ACC112 (cell line): ENCODE measurements around the gene SYPL2.
"Not testable (repeated sequence)": the region's sequence is repeated elsewhere in the genome, so short reads cannot be mapped to it uniquely, and the experiment has no call there.

ENCODE experiments used
- H2AFZ ChIP-seq: fragments of 200-600 bp; sonication (generic); one replicate; pipeline ENCODE4 v1.6.0; 2017; ENCODE audit warnings: antibody characterized with exemption, low read length; ENCODE audit not compliant: unreplicated experiment
- H3K27ac ChIP-seq: fragments of 200-600 bp; sonication (generic); 2 replicates; pipeline ENCODE4 v1.5.1; 2014; ENCODE audit warnings: low read depth, mild to moderate bottlenecking, antibody characterized with exemption, low read length, moderate library complexity
- H3K27me3 ChIP-seq: fragments of 200-600 bp; sonication (generic); 2 replicates; pipeline ENCODE4 v1.6.1; 2014; ENCODE audit warnings: mild to moderate bottlenecking, antibody characterized with exemption, low read length, moderate library complexity, mixed read lengths; ENCODE audit not compliant: insufficient read depth
- H3K36me3 ChIP-seq: fragments of 200-600 bp; sonication (generic); 2 replicates; pipeline ENCODE4 v1.6.1; 2016; ENCODE audit warnings: mild to moderate bottlenecking, antibody characterized with exemption, low read length, moderate library complexity, mixed read lengths; ENCODE audit not compliant: insufficient read depth
- H3K4me1 ChIP-seq: fragments of 200-600 bp; sonication (generic); one replicate; pipeline ENCODE4 v1.6.1; 2016; ENCODE audit warnings: low read length, mixed read lengths; ENCODE audit not compliant: insufficient read depth, unreplicated experiment, control insufficient read depth
- H3K4me3 ChIP-seq: fragments of 200-600 bp; sonication (generic); 2 replicates; pipeline ENCODE4 v1.5.1; 2014; ENCODE audit warnings: mild to moderate bottlenecking, low read depth, low read length
- H3K79me2 ChIP-seq: fragments of 200-600 bp; sonication (generic); one replicate; pipeline ENCODE4 v1.6.0; 2016; ENCODE audit warnings: low read length; ENCODE audit not compliant: control insufficient read depth, unreplicated experiment, insufficient read depth

Gene SYPL2

DNA sequence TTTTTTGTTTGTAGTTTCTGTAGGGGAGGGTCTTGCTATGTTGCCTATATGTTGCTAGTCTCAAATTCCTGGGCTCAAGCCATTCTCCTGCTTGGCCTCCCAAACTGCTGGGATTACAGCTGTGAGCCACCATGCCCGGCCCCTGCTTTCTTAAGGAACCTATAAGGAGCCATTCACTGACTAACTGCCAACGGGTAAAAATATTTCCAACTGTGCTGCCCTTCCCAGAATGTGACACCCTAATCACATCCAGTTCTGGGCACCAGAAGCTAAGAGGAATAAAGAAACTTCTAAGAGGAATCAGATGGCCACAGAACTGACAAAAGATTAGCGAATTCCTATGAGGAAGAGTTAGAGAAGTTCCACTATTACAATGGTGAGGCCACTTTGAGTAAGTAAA lies 6.4 kb downstream of the SYPL2 start:
- Histone ChIP-seq H3K36me3 (no peaks in the 10 kb centered on the region), H3K4me3 (no peak overlapping the region), H2AFZ (no peak overlapping the region), H3K4me1 (no peaks in the 10 kb centered on the region), H3K27me3 (peaks cover 82% of the 10 kb centered on the region), H3K27ac (no peak overlapping the region), H3K79me2 (no peaks in the 10 kb centered on the region)

DNA sequence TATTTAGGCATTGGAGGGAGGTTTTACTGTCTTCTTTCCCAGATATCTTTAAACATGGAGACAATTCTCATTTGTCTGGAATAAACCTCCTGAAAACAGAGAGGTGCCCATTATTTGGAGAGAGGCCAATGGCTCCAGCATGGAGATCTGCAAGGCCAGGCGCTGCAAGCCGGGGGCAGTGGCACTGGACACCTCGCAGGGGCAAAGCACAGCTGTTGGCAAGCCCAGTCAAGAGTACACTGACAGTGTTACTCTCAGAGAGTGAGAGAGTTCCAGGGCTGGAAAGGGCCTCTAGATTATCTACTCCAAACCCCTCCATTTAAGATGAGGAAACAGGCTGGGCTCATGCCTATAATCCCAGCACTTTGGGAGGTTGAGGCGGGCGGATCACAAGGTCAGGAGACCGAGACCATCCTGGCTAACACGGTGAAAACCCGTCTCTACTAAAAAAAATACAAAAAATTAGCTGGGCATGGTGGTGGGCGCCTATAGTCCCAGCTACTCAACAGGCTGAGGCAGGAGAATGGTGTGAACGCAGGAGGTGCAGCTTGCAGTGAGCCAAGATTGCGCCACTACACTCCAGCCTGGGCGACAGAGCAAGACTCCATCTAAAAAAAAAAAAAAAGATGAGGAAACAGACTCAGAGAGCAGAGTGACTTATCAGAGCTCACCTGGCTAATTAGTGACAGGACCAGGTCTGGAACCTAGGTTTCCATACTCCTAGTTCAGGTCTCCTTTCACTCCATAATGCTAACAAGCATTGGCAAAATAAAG lies 7.1 kb downstream of the SYPL2 start:
- H3K27ac ChIP-seq, H3K79me2 ChIP-seq, H3K36me3 ChIP-seq, H3K4me1 ChIP-seq, H2AFZ ChIP-seq, H3K4me3 ChIP-seq: not testable (repeated sequence)
- peaks cover 82% of the 10 kb centered on the region for H3K27me3 ChIP-seq

DNA sequence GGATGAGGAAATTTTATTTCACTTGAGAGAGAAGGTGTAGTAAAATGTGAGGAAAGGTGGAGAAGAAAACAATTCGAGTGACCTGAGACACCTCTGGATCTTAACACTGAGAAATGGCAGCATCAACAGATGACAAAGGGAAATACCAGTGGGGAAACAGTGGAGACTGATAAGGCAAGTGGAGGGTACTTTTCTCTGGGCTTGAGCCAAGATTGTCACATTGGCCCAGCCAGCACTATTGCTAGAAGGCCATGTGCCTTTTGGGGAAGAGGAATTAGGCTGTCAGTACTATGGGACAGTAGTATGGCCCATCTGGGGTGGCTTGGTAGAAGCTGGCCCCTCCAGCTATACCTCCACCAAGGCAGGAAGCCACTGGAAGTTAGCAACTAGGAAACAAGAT lies 8.4 kb downstream of the SYPL2 start:
- H3K4me1 ChIP-seq, result no peaks in the 10 kb centered on the region
- no peak overlapping the region for H2AFZ ChIP-seq
- H3K4me3 ChIP-seq, result no peak overlapping the region
- no peaks in the 10 kb centered on the region for H3K79me2 ChIP-seq
- no peaks in the 10 kb centered on the region for H3K36me3 ChIP-seq
- no peak overlapping the region for H3K27ac ChIP-seq
- peaks cover 83% of the 10 kb centered on the region for H3K27me3 ChIP-seq

DNA sequence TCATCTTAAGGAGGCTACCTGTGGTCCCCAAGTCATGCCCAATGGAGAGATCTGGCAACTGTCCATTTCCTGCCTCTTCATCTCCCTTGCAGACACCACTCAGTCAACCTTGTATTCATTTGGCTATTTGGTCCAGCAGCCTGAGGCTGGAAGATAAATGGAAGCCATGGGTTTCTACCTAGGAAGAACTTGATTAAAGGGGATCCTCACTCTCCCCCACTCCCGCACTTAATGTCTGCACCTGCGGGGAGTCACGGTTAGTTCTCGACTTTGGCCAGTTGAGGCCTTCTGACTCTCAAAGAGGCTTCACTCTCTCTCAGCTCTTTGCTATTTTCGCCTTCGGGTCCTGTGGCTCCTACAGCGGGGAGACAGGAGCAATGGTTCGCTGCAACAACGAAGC lies 8.9 kb downstream of the SYPL2 start:
- no peak overlapping the region for H3K4me3 ChIP-seq
- H3K27ac ChIP-seq, result no peak overlapping the region
- H2AFZ ChIP-seq, result no peak overlapping the region
- no peaks in the 10 kb centered on the region for H3K36me3 ChIP-seq
- H3K4me1 ChIP-seq, result no peaks in the 10 kb centered on the region
- peaks cover 81% of the 10 kb centered on the region for H3K27me3 ChIP-seq
- no peaks in the 10 kb centered on the region for H3K79me2 ChIP-seq

DNA sequence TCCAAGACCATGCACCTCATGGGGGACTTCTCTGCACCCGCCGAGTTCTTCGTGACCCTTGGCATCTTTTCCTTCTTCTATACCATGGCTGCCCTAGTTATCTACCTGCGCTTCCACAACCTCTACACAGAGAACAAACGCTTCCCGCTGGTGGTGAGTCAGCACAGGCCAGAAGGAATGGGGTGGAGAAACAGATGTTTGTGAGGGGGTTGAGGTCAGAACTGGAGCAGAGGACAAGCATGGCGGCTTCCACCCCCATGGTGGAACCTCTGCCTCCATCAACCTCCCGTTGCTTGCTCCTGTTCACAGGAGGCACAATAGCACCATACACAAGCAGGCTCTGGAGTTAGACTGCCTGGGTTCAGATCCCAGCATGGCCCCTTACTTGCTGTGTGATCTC lies 10.5 kb downstream of the SYPL2 start:
- no peaks in the 10 kb centered on the region for H3K4me1 ChIP-seq
- H3K27me3 ChIP-seq, result peaks cover 81% of the 10 kb centered on the region
- no peaks in the 10 kb centered on the region for H3K36me3 ChIP-seq
- H3K4me3 ChIP-seq, result no peak overlapping the region
- no peak overlapping the region for H3K27ac ChIP-seq
- no peak overlapping the region for H2AFZ ChIP-seq
- no peaks in the 10 kb centered on the region for H3K79me2 ChIP-seq

DNA sequence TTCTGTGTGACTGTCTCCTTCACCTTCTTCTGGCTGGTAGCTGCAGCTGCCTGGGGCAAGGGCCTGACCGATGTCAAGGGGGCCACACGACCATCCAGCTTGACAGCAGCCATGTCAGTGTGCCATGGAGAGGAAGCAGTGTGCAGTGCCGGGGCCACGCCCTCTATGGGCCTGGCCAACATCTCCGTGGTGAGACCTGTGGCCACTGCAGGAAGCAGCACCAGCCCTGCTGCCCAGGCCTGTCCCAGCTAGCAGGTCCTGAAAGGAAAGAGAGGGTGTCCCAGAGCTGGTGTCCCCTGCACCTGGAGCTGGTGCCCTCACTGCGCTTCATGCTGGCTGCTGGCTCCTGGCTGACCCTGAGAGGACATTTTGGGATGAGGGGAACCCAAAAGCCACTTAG lies 11.5 kb downstream of the SYPL2 start:
- Histone ChIP-seq H3K36me3 (no peaks in the 10 kb centered on the region), H3K4me3 (no peak overlapping the region), H3K27me3 (peaks cover 84% of the 10 kb centered on the region), H3K27ac (no peak overlapping the region), H2AFZ (no peak overlapping the region), H3K79me2 (no peaks in the 10 kb centered on the region), H3K4me1 (no peaks in the 10 kb centered on the region)

DNA sequence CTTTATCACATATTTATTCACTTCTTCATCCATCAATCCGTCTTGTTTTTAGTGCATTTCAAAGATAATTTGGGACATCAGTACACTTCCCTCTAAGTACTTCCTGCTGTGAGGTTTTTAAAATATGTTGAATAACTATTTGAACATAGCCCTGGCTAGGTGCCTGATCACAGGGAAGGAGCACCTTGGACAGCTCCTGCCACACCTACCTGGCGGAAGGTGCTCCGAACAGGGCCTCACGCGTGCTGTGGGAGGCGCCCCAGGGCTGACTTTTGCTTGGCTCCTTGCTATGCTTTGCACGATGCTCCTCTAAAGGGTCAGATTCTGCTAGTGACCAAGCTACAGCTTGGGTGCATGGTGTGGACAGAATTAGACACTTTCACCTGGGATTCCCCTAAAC lies 12.5 kb downstream of the SYPL2 start:
- H2AFZ ChIP-seq, result no peak overlapping the region
- H3K4me3 ChIP-seq, result no peak overlapping the region
- H3K27me3 ChIP-seq, result peaks cover 85% of the 10 kb centered on the region
- no peaks in the 10 kb centered on the region for H3K79me2 ChIP-seq
- no peak overlapping the region for H3K27ac ChIP-seq
- peaks cover 3% of the 10 kb centered on the region for H3K4me1 ChIP-seq
- no peaks in the 10 kb centered on the region for H3K36me3 ChIP-seq

DNA sequence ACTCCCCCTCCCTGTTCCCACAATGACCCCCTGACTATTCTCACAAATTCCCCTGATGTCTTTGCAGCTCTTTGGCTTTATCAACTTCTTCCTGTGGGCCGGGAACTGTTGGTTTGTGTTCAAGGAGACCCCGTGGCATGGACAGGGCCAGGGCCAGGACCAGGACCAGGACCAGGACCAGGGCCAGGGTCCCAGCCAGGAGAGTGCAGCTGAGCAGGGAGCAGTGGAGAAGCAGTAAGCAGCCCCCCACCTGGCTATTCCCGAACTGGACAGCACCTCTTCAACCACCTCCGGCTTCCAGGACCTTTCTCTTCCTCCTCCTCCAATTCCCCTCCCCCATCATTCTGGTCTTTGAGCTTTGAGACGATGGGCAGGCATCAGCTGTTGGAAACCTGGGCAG lies 13.0 kb downstream of the SYPL2 start:
- no peak overlapping the region for H3K27ac ChIP-seq
- no peak overlapping the region for H2AFZ ChIP-seq
- H3K4me3 ChIP-seq, result no peak overlapping the region
- no peaks in the 10 kb centered on the region for H3K79me2 ChIP-seq
- peaks cover 3% of the 10 kb centered on the region for H3K4me1 ChIP-seq
- H3K36me3 ChIP-seq, result no peaks in the 10 kb centered on the region
- peaks cover 81% of the 10 kb centered on the region for H3K27me3 ChIP-seq

DNA sequence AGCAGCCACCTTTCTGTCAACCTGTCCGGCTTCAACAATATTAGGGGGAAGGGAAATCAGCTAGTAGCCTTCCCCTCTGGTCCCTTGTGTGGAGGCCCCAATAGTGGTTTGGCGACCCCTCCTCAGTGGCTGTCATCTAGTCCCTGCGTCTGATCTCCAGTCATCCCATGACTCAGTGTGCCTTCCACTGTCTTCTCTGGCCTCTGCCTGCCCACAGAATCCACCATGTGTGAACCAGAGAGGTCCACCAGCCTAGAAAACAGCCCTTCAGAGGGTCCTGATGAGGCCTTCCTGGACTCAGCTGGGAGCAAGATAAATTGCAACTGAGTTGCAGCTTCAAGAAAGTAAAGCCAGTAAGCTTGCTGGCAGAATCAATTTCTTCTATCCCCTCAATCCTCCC lies 13.6 kb downstream of the SYPL2 start:
- Histone ChIP-seq H3K4me1 (peaks cover 8% of the 10 kb centered on the region), H3K4me3 (no peak overlapping the region), H3K79me2 (no peaks in the 10 kb centered on the region), H2AFZ (no peak overlapping the region), H3K27ac (no peak overlapping the region), H3K36me3 (no peaks in the 10 kb centered on the region), H3K27me3 (peaks cover 76% of the 10 kb centered on the region)

DNA sequence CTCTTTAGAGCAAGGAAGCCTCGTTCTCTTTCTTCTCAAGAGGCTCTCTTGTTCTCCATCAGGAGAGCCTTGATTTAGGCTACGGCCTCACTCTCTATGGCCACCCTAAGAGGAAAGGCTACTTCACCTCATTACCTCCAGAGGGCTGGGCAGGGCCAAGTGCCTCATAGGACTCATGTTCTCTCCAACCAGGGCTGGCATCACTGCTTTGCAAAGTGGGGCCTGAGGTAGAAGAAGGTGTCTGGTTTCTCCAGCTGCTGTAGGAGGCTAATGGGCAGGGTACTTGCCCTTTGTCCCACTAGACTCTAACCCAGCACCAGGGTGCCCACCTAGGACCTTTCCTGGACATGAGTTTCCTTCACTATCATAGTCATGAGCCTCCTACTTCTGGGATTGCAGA lies 15.3 kb downstream of the SYPL2 start:
- Histone ChIP-seq H3K27ac (no peak overlapping the region), H2AFZ (no peak overlapping the region), H3K4me1 (peaks cover 15% of the 10 kb centered on the region), H3K36me3 (no peaks in the 10 kb centered on the region), H3K79me2 (no peaks in the 10 kb centered on the region), H3K4me3 (no peak overlapping the region), H3K27me3 (peaks cover 62% of the 10 kb centered on the region)

DNA sequence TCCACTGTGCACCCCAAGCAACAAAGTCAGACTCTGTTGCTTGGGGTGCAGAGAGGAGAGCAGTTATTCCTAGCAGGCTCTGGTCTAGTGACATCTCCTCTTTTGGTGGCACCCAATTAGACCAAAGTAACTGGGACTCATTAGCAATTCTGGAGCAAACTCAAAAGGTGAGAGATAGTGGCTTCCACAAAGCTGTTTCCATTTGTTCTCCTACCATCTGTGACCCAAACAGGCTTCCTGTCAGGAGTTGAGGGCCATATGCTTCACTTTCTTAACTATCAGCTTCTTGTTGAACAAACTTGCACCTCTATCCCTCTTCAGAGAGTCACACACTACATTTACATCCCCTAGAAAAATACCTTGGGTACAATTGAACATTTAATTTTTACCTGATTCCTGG lies 15.9 kb downstream of the SYPL2 start:
- Histone ChIP-seq H2AFZ (no peak overlapping the region), H3K27ac (no peak overlapping the region), H3K36me3 (no peaks in the 10 kb centered on the region), H3K4me1 (peaks cover 15% of the 10 kb centered on the region), H3K79me2 (no peaks in the 10 kb centered on the region), H3K27me3 (peaks cover 56% of the 10 kb centered on the region), H3K4me3 (no peak overlapping the region)
